DMS 273 (cell line): Measurements from ENCODE around the gene ATP5IF1.
A peak's percentile ranks its signal among the peaks of the same experiment; 100 is the strongest.

Source experiments
- DNase-seq: peaks from one replicate; lab custom pipeline; 2025; ENCODE audit not compliant: unreplicated experiment; lab: John Stamatoyannopoulos, UW

Gene ATP5IF1

GRCh38 chr1:28236656-28237322, 865 bp downstream of the ATP5IF1 start:
- DNase-seq = peak; percentile 48

DNA sequence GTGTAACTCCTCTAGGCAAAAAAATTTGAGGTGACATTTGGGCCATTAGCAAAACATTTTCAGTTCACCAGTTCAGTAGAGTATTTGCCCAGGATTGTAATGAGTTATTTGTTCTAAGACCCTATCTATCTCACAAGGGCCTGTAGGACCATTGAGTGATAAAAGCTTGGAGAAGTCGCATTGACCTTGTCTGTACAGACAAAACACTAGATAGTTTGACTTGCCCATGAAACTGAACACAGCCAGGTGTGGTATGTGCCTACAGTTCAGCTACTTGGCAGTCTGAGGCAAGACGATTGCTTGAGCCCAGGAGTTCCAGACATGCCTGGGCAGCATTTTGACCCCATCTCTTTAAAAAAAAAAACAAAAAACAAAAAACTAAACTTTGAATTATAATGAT, 3.1 kb downstream of the ATP5IF1 start:
- DNase-seq = no peak

DNA sequence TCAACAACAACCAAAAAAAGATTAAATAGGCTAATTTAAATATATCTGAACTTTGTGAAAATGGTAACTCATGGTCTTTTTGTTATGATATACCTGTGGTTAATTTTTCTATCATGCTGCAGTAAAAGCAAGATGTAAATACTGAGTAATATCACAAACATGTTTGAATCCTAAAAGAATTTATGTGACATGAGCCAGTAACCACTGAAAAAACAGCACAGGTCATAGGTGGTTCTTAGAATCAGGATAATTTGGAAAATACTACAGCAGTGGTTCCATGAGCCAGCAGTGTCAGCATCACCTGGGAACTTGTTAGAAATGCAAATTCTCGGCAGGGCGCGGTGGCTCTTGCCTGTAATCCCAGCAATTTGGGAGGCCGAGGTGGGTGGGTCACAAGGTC, 4.1 kb downstream of the ATP5IF1 start:
- no peak for DNase-seq

DNA sequence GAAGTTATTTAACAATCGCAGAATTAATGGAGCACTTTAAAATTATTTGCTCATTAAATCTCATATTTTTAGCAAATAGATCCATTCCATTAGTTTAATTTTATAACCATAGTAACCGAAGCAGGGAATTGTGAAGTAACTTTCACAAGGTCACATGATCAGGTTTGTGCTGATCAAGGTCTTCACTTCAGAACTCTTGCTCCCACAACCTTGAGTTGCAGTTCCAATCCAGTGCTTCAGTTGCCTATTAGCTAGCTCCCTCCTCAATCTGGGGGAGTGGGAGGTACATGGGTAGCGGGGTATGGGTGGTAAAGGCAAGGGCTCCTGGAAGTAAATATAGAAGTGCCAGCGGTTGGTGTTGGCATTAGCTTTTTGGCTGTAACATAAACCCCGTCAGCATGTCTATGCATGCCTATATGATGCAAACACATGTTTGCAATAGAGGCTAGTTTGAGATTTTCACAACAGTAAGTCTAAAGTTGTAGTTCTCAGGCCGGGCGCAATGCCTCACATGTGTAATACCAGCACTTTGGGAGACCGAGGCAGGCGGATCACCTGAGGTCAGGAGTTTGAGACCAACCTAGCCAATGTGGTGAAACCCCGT, 5.8 kb downstream of the ATP5IF1 start:
- DNase-seq = peak; percentile 63

DNA sequence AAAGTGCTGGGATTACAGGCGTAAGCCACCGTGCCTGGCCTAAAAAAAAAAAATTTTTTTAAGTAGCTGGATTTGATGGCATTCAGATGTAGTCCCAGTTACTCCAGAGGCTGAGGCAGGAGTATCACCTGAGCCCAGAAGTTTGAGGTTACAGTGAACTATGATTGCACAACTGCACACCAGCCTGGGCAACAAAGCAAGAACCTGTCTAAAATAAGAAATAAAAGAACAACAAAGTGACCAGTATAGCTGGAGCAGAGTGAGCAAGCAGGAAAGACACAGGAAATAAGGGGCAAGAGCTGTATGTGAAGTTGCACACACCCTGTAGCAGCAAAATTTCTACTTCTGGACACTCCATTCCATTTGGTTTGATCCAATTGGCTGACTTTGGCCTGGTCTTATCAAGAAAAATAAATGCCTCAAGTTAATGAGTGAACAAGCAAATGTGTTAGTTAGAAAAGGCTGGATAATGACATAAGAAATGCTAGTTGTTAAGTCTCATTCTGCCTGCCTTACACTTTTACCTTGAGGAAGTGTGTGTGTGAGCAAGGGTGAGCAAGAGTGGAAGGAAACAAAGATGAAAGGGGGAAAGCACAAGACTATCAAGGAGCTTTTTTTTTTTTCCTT, 7.9 kb downstream of the ATP5IF1 start:
- DNase-seq = no peak

DNA sequence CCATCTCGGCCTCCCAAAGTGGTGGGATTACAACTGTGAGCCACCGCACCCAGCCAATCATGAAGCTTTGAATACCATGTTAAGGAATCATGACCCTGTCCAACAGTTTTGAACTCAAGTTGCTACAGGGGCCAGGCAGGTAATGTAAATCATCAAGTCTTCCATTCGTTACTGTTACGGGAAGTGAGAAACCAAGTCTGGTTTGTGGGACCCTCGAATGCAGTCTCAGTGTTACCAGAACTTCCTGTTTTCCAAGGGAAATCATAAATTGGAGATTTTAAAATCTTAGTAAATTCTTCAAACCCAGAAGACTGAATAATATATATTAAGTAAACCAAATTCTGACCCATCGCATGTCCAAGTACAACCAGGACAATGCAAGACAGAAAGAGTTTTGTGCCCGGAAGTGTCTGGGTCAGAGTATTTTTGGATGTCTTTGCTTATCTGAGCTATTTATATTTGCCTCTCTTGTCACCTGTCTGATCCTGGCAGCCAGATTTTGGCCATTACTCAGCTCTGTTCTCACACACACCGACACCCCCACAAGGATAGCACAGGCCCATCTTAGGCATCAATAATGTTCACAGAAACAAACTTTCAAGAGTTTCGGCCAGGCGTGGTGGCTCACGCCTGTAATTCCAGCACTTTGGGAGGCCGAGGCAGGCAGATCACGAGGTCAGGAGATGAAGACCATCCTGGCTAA, 8.8 kb downstream of the ATP5IF1 start:
- DNase-seq = no peak

GRCh38 chr1:28246427-28246832, 10.5 kb downstream of the ATP5IF1 start:
- peak; percentile 37 for DNase-seq

DNA sequence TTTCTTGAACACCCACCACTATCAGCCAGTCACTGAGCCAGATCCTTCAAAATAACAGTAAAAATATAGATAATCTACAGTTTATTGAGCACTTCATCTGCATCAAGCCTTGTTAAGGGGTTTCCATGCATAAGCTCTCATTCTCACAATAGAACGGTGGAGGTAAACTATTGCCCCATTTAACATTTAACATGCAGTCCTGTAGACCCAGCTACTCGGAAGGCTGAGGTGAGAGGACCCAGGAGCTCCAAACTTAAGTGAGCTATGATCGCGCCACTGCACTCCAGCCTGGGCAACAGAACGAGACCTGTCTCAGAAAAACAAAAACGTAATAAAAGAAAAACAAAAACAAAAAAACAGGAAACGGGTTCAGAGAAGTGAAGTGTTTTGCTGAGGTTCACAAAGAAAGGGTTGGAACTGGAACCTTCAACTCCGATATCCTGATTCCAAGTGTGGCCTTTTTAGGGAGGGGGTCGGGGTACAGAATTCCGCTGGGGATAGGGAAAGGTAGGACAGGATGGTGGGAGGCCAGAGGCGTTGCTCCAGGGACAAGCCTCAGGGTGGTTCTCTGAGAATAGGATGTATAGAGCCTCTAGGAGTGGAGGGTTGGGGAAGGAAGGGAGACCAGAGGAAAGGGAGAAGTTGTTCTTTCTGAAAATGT, 11.8 kb downstream of the ATP5IF1 start:
- no peak for DNase-seq

DNA sequence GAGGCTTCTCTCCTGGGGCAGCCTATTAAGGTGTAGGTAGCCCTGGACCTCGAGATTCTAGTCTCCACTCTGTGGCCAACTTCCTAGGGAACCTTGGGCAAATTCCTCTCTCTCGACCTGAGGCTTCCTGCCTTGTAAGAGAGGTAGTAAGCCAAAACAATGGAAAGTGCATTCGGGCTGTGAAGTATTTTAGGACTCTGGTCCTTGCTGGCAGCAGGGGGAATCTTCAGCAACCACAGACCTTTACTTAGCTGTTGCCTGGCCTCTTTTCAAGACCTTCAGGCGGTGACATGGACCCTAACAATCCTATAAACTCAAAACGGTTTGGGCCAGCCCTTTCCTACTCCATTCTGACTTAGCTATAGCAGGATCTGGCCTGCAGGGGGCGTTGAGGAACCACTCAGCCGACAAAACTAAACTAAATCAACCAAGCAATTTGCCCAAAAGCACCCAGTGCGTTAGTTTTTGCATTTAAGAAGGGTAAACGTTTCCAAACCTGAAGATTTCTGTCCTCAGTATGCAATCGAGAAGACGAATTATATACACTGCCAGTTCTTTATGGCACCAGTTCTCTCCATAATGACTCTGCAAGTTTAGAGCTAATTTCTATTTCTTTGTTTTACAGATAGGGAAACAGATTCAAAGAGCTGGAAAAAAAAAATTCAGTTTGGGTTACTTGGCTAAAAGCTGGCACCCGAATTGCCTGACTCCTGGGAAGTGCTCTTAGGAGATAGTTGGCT, 12.5 kb downstream of the ATP5IF1 start:
- peak; percentile 88 for DNase-seq

DNA sequence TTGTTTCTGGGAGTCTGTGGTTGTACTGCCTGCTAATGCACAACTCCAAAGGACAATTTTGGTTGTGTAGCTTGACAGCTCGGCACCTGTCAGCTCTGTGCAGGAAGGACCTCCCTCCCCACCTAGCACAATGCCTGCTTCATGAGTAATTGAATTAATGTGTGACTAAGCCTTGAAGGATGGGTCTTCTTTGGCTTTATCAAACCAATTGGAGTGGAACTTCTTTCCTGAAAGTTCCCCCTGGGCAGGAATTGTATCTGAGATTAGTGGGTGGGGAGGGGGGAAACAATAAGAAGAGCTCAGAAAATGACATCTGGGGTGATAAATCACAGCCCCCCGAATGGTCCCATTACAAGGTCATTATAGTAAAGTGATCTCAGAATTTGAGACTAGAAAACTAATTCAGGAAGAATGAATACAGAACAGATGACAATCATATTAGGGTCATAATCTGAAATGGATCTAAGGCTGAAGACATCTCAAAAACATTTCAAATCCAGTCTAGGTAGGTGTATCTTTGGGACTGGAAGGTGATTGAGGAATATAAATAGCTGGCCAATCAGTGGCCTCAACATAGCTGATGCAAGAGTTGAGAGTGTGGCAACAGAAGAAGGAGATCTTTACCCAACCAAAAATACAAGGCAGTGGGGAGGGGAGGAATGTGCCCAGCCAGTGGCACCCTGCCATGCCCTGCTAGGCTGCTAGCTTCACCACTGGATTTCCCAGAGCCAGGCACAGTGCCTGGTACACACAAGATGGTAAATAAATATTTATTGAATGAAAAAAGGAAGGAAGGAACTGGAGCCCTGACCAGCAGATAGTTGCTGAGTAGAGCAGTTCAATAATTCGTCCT, 13.3 kb downstream of the ATP5IF1 start:
- DNase-seq = peak; percentile 81

- no peak for DNase-seq
Observed at GRCh38 chr1:28249866-28250295, 14.0 kb downstream of the ATP5IF1 start.

- DNase-seq = no peak
Observed at GRCh38 chr1:28256197-28256827, 20.4 kb downstream of the ATP5IF1 start.

- DNase-seq = no peak
Observed at GRCh38 chr1:28257736-28258135, 21.8 kb downstream of the ATP5IF1 start.

DNA sequence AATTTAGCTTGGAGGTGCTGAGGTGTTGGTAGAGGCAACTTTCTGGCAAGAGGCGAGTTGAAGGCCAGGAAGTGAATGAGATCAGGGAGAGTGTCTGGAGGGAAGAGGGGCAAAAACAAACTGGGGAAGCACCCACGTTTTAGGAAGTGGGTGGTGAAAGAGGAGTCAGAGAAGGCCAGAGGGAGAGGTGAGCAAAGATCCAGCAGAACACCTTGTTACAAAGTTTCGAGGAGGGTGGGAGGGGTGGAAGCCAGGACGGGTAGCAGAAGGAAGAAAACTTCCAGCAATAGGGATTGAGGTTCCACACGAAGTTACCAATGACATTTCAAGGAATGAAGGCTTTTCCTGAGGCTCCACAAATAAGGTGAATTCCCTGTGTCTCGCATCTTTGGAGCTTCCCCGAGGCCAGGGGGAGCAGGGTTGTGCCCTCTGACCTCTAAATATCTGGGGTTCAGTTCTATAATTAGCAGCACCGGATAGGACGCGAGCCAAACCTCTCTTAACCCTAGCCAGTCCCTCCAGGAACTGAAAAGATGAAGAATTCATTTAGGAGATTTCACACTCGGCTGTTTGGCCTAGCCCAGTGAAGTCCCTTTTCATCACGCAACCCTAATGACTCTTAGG, 22.8 kb downstream of the ATP5IF1 start:
- no peak for DNase-seq

DNA sequence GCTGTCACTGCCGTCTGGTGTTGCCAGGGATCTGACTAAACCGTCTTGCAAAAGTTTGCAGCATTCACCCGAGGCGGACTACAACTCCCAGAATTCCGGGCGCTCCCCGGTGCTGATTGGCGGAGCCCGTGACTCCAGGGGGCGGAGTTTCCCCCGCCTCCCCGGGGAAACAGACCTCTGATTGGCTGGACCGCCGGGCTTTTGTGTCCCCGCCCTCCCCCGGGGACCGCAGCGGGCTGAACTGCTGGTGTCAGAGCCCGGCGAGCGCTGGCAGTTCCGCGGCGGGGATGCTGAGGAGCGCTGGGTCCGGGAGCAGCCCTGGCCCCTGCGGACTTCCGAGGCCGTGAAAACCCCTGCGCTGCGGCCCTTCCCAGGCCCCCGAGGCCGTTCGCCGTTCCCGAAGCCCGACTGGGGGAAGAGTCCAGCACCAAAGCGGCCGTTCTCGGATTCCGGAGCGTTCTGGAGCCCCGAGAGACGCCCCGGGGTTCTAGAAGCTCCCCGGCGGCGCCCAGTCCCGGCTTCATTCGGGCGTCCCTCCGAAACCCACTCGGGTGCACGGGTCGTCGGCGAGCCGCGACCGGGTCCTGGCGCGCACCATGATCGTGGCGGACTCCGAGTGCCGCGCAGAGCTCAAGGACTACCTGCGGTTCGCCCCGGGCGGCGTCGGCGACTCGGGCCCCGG, 23.5 kb downstream of the ATP5IF1 start, which contains the start of gene SESN2:
Gene SESN2 (plus strand): TSS at position 267 of the 682 bp plus-strand sequence. CDS start 330 bp downstream, at position 597.
- DNase-seq = peak; percentile 99

DNA sequence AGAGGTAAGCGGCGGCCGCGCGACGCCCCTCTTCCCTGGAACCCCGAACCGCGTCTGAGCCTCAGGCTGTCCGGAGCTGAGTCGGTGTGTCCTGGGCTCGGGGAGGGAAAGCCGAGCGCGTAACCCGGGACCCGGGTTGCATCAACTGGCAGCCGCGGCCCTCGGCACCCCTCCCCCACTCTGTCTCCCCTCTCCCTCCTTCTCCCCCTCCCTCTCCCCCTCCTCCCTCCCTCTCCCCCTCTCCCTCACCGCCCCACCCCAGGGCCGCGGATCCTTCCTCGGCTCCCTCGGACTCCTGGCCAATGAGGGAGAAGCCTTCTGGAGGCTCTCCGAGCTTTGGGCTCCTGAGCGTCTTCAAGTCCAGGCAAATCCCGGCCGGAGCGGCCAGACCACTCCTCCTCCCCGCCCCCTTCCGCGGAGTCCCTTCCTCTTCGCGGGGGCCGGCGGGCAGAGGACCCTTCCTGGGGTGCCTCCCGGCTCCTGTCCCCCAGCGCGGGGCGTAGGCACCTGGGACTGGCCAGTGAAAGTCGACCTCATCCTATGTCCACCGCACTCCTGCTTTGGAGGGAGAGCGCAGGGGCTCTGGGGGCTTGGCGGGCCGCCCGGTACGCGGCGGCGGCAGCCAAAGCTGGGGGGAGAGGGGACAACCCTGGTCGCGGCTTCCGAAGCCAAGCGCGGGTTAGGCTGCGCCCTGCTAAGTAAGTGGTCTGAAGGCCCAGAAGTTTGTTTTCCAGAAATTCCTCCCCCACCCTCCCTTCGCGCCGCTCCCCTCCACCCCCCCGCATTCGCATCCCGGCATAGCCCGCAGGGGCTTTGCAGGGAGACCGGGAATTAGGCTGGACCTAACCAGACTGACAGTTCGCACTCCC, 24.2 kb downstream of the ATP5IF1 start:
- DNase-seq = peak; percentile 73

GRCh38 chr1:28260803-28261174, 24.9 kb downstream of the ATP5IF1 start:
- no peak for DNase-seq
